ENCODE results near the gene GDF10.

GRCh38 chr10:47336387-47337134 lies 36.6 kb downstream of the GDF10 start:
- TF ChIP-seq CTCF (optimal IDR thresholded peaks at IDR 0.05 in 1 of 3, IDR thresholded peaks at IDR 0.05 in 1 of 3, conservative IDR thresholded peaks at IDR 0.05 in 1 of 3; ENCODE audit: extremely low read depth in 1 of 3, insufficient read depth in 2 of 3, low read length in 3 of 3) (no peak), EZH2 (IDR thresholded peaks at IDR 0.05; ENCODE audit: low read length) (no peak)

Data from keratinocyte (primary cell).